Prostate gland (tissue), 2 donors: ENCODE measurements around the gene CMTM2.

ENCODE experiments used
- POLR2A ChIP-seq: fragments of 450-650 bp; IDR thresholded peaks from one replicate; pipeline ENCODE4 v1.6.1; 2016; ENCODE audit warnings: antibody characterized with exemption, mild to moderate bottlenecking
- TF ChIP-seq, protein P1 (sequence below), 4 experiments: fragments of 200-600 bp in 2 of 4; fragments of 450-650 bp in 2 of 4; sonication (generic) in 2 of 4; IDR thresholded peaks; 1 replicate in 3 of 4; 2 replicates in 1 of 4; pipeline ENCODE4 v1.5.1; 2016 to 2019; ENCODE audit warnings: antibody characterized with exemption in 4 of 4, mild to moderate bottlenecking in 2 of 4, moderate library complexity in 2 of 4

- TF ChIP-seq, protein P1, sequence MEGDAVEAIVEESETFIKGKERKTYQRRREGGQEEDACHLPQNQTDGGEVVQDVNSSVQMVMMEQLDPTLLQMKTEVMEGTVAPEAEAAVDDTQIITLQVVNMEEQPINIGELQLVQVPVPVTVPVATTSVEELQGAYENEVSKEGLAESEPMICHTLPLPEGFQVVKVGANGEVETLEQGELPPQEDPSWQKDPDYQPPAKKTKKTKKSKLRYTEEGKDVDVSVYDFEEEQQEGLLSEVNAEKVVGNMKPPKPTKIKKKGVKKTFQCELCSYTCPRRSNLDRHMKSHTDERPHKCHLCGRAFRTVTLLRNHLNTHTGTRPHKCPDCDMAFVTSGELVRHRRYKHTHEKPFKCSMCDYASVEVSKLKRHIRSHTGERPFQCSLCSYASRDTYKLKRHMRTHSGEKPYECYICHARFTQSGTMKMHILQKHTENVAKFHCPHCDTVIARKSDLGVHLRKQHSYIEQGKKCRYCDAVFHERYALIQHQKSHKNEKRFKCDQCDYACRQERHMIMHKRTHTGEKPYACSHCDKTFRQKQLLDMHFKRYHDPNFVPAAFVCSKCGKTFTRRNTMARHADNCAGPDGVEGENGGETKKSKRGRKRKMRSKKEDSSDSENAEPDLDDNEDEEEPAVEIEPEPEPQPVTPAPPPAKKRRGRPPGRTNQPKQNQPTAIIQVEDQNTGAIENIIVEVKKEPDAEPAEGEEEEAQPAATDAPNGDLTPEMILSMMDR (IDR thresholded peaks at IDR 0.05) = no peak
- no peak for TF ChIP-seq POLR2A
These were observed 31.9 kb upstream of the CMTM2 start for GRCh38 chr16:66547101-66547989.
